ENCODE results near the gene IGFL2. TPM values are rescaled to one million over a fixed set of nuclear protein-coding genes. Genes with fewer than 3 reads are reported as not detected.

The IGFL2 gene
- total RNA-seq, 1 donor from 2014 or later = 9.8 TPM

GRCh38 chr19:46209051-46209450 is 61.0 kb downstream of the IGFL2 start:
- no peak overlapping the region for H3K27ac Mint-ChIP-seq (ENCODE audit: unreplicated experiment)
- peaks cover 11% of the 10 kb centered on the region for H3K36me3 Mint-ChIP-seq (ENCODE audit: low read depth, unreplicated experiment)
- TF ChIP-seq EZH2 (IDR thresholded peaks at IDR 0.05; ENCODE audit: insufficient read depth, low read length) (no peak), CTCF (IDR thresholded peaks at IDR 0.05; ENCODE audit: insufficient read depth, low read depth, low read length) (no peak)
- no peak overlapping the region for H3K27ac ChIP-seq (ENCODE audit: low read depth, low read length)
- H3K4me2 ChIP-seq (ENCODE audit: low read length) = no peak overlapping the region
- H3K36me3 ChIP-seq (ENCODE audit: insufficient read depth, low read length) = no peaks in the 10 kb centered on the region
- H3K27me3 ChIP-seq (ENCODE audit: insufficient read depth, low read length) = peaks cover 21% of the 10 kb centered on the region
- FAIRE-seq (no peak), DNase-seq (ENCODE audit: low read depth) (no peak)
- H3K4me1 ChIP-seq (ENCODE audit: insufficient read depth, low read length) = no peaks in the 10 kb centered on the region
- no peak overlapping the region for H2AFZ ChIP-seq (ENCODE audit: low read depth, low read length)
- peaks cover 3% of the 10 kb centered on the region for H3K9me3 Mint-ChIP-seq (ENCODE audit: unreplicated experiment)
- no peak overlapping the region for H3K9ac ChIP-seq (ENCODE audit: low read length)
- no peak overlapping the region for H3K4me3 ChIP-seq (ENCODE audit: insufficient read depth, low read depth, low read length)
- peaks cover 55% of the 10 kb centered on the region for H3K4me1 Mint-ChIP-seq (ENCODE audit: low read depth, unreplicated experiment)
- peaks cover 18% of the 10 kb centered on the region for H3K27me3 Mint-ChIP-seq (ENCODE audit: low read depth, unreplicated experiment)
- H4K20me1 ChIP-seq (ENCODE audit: insufficient read depth, low read length) = peaks cover 5% of the 10 kb centered on the region
- peaks cover 4% of the 10 kb centered on the region for H3K9me3 ChIP-seq (ENCODE audit: insufficient read depth, low read depth, low read length)
- no peaks in the 10 kb centered on the region for H3K79me2 ChIP-seq (ENCODE audit: insufficient read depth, low read length)
- H3K4me3 Mint-ChIP-seq (ENCODE audit: unreplicated experiment) = no peak overlapping the region

- FAIRE-seq = no peak
- TF ChIP-seq CTCF (IDR thresholded peaks at IDR 0.05; ENCODE audit: insufficient read depth, low read depth, low read length) = no peak
- no peak for TF ChIP-seq EZH2 (IDR thresholded peaks at IDR 0.05; ENCODE audit: insufficient read depth, low read length)
- Mint-ChIP-seq H3K4me3 (ENCODE audit: unreplicated experiment) (no peak overlapping the region), H3K27ac (ENCODE audit: unreplicated experiment) (no peak overlapping the region), H3K4me1 (ENCODE audit: low read depth, unreplicated experiment) (peaks cover 55% of the 10 kb centered on the region), H3K9me3 (ENCODE audit: unreplicated experiment) (peaks cover 3% of the 10 kb centered on the region), H3K27me3 (ENCODE audit: low read depth, unreplicated experiment) (peaks cover 19% of the 10 kb centered on the region), H3K36me3 (ENCODE audit: low read depth, unreplicated experiment) (peaks cover 11% of the 10 kb centered on the region)
- no peaks in the 10 kb centered on the region for H3K9me3 ChIP-seq (ENCODE audit: insufficient read depth, low read depth, low read length)
- peaks cover 21% of the 10 kb centered on the region for H3K27me3 ChIP-seq (ENCODE audit: insufficient read depth, low read length)
- H4K20me1 ChIP-seq (ENCODE audit: insufficient read depth, low read length) = peaks cover 5% of the 10 kb centered on the region
- no peak overlapping the region for H3K4me2 ChIP-seq (ENCODE audit: low read length)
- no peak overlapping the region for H3K9ac ChIP-seq (ENCODE audit: low read length)
- H2AFZ ChIP-seq (ENCODE audit: low read depth, low read length) = no peak overlapping the region
- H3K36me3 ChIP-seq (ENCODE audit: insufficient read depth, low read length) = no peaks in the 10 kb centered on the region
- H3K4me1 ChIP-seq (ENCODE audit: insufficient read depth, low read length) = no peaks in the 10 kb centered on the region
- DNase-seq (ENCODE audit: low read depth) = no peak
- H3K4me3 ChIP-seq (ENCODE audit: insufficient read depth, low read depth, low read length) = no peak overlapping the region
- H3K27ac ChIP-seq (ENCODE audit: low read depth, low read length) = no peak overlapping the region
- H3K79me2 ChIP-seq (ENCODE audit: insufficient read depth, low read length) = no peaks in the 10 kb centered on the region
These were observed 61.4 kb downstream of the IGFL2 start for GRCh38 chr19:46209472-46209871.

GRCh38 chr19:46210669-46211068 is 62.6 kb downstream of the IGFL2 start:
- H3K27me3 Mint-ChIP-seq (ENCODE audit: low read depth, unreplicated experiment) = peaks cover 19% of the 10 kb centered on the region
- no peak overlapping the region for H3K27ac Mint-ChIP-seq (ENCODE audit: unreplicated experiment)
- H3K27me3 ChIP-seq (ENCODE audit: insufficient read depth, low read length) = peaks cover 21% of the 10 kb centered on the region
- no peaks in the 10 kb centered on the region for H3K36me3 ChIP-seq (ENCODE audit: insufficient read depth, low read length)
- H3K36me3 Mint-ChIP-seq (ENCODE audit: low read depth, unreplicated experiment) = peaks cover 11% of the 10 kb centered on the region
- DNase-seq (ENCODE audit: low read depth) (no peak), FAIRE-seq (no peak)
- no peak overlapping the region for H3K4me2 ChIP-seq (ENCODE audit: low read length)
- no peaks in the 10 kb centered on the region for H3K79me2 ChIP-seq (ENCODE audit: insufficient read depth, low read length)
- no peak overlapping the region for H3K4me3 ChIP-seq (ENCODE audit: insufficient read depth, low read depth, low read length)
- H3K9me3 ChIP-seq (ENCODE audit: insufficient read depth, low read depth, low read length) = no peaks in the 10 kb centered on the region
- no peaks in the 10 kb centered on the region for H3K4me1 ChIP-seq (ENCODE audit: insufficient read depth, low read length)
- H3K4me1 Mint-ChIP-seq (ENCODE audit: low read depth, unreplicated experiment) = peaks cover 53% of the 10 kb centered on the region
- no peak overlapping the region for H3K27ac ChIP-seq (ENCODE audit: low read depth, low read length)
- H3K4me3 Mint-ChIP-seq (ENCODE audit: unreplicated experiment) = no peak overlapping the region
- H4K20me1 ChIP-seq (ENCODE audit: insufficient read depth, low read length) = peaks cover 5% of the 10 kb centered on the region
- no peak for TF ChIP-seq CTCF (IDR thresholded peaks at IDR 0.05; ENCODE audit: insufficient read depth, low read depth, low read length)
- no peak for TF ChIP-seq EZH2 (IDR thresholded peaks at IDR 0.05; ENCODE audit: insufficient read depth, low read length)
- H3K9me3 Mint-ChIP-seq (ENCODE audit: unreplicated experiment) = peaks cover 3% of the 10 kb centered on the region
- H3K9ac ChIP-seq (ENCODE audit: low read length) = no peak overlapping the region
- H2AFZ ChIP-seq (ENCODE audit: low read depth, low read length) = no peak overlapping the region

Other genes starting within 250 kb of the IGFL2 start
- 11.0 and 11.7 TPM in 2 replicates for gene MYPOP, start 245.6 kb upstream of the IGFL2 start, total RNA-seq
- gene NANOS2, start 233.5 kb upstream of the IGFL2 start, total RNA-seq = not detected in 2 replicates
- gene NOVA2, start 174.4 kb upstream of the IGFL2 start, total RNA-seq = 10.7 and 11.1 TPM in 2 replicates
- 6.6 and 6.7 TPM in 2 replicates for gene CCDC61, start 152.8 kb upstream of the IGFL2 start, total RNA-seq
- not detected in 2 replicates for gene PGLYRP1, start 125.2 kb upstream of the IGFL2 start, total RNA-seq
- 2.3 and 5.4 TPM in 2 replicates for gene IGFL4, start 107.2 kb upstream of the IGFL2 start, total RNA-seq
- gene IGFL3, start 23.6 kb upstream of the IGFL2 start, total RNA-seq = 93.5 and 127 TPM in 2 replicates
- gene IGFL1, start 81.5 kb downstream of the IGFL2 start, total RNA-seq = not detected in 2 replicates
- 12.6 and 15.6 TPM in 2 replicates for gene HIF3A, start 148.8 kb downstream of the IGFL2 start, total RNA-seq
- gene PPP5C, start 198.8 kb downstream of the IGFL2 start, total RNA-seq = 68.8 and 70.9 TPM in 2 replicates

Data from astrocyte (in vitro differentiated cells and primary cell).